Measurements from ENCODE around the gene NRARP. TPM values are rescaled to one million over a fixed set of nuclear protein-coding genes. Genes with fewer than 3 reads are reported as not detected.
A peak's percentile ranks its signal among the peaks of the same experiment; 100 is the strongest.

The NRARP gene
- total and polyA plus RNA-seq, 2 of the 13 experiments (the other 11 are each of a cell fraction or from before 2014, with no cell fraction given): 0.22 to 0.46 TPM

DNA sequence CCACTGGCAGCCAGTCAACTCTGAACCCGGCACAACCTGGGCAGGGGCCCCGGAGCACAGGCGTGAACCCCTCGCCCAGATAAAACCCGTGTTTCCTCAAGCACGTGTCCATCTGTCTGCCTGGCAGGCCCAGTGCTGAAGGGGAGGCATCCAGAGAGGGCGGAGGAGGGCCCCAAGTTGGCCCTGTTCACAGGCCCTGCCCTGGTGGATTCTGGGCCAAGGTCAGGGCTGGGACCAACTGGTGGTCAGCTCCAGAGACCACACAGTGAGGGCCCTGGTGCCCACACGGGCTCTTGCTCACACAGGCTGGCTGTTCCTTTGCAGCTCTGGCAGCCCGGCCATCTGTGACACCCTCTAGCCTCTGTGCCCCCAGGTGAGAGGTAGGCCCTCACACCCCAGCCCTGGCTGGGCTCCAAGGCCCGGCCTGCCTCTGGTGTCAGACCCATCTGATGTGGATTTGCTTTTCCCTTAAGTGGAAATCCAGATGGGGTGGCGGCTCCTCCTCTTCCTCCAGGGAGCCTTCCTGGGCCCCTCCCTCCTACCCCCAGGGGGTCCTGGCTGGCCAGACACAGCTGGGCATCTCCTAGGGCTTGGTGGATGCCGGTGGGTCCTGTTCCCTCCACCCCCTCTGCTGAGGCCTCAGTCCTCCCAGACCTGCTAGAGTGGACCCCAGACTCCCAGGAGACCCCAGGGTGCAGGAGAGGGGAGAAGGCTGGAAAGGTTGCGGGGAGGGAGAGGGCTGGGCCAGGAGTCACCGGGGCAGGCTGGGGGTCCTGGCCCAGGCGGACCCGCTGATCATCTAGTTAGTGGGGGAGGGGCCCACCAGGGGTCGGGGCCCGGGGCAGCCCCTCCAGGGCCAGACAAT, 51.5 kb downstream of the NRARP start (continued):
- TF ChIP-seq, protein P1, sequence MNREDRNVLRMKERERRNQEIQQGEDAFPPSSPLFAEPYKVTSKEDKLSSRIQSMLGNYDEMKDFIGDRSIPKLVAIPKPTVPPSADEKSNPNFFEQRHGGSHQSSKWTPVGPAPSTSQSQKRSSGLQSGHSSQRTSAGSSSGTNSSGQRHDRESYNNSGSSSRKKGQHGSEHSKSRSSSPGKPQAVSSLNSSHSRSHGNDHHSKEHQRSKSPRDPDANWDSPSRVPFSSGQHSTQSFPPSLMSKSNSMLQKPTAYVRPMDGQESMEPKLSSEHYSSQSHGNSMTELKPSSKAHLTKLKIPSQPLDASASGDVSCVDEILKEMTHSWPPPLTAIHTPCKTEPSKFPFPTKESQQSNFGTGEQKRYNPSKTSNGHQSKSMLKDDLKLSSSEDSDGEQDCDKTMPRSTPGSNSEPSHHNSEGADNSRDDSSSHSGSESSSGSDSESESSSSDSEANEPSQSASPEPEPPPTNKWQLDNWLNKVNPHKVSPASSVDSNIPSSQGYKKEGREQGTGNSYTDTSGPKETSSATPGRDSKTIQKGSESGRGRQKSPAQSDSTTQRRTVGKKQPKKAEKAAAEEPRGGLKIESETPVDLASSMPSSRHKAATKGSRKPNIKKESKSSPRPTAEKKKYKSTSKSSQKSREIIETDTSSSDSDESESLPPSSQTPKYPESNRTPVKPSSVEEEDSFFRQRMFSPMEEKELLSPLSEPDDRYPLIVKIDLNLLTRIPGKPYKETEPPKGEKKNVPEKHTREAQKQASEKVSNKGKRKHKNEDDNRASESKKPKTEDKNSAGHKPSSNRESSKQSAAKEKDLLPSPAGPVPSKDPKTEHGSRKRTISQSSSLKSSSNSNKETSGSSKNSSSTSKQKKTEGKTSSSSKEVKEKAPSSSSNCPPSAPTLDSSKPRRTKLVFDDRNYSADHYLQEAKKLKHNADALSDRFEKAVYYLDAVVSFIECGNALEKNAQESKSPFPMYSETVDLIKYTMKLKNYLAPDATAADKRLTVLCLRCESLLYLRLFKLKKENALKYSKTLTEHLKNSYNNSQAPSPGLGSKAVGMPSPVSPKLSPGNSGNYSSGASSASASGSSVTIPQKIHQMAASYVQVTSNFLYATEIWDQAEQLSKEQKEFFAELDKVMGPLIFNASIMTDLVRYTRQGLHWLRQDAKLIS (CRISPR knock-in tag; IDR thresholded peaks at IDR 0.05): no peak
- TF ChIP-seq ZNF205 (CRISPR knock-in tag; IDR thresholded peaks at IDR 0.05) (no peak), NFIC (IDR thresholded peaks at IDR 0.05; ENCODE audit: low read length) (no peak), PHF8 (CRISPR knock-in tag; IDR thresholded peaks at IDR 0.05) (no peak), ZNF839 (CRISPR knock-in tag; IDR thresholded peaks at IDR 0.05; ENCODE audit: borderline replicate concordance) (no peak), CBX2 (IDR thresholded peaks at IDR 0.05; ENCODE audit: low read depth, low read length) (no peak), CBX2 (CRISPR knock-in tag; IDR thresholded peaks at IDR 0.05; ENCODE audit: low read depth) (no peak; the same call in 1 of the 2 replicates), MAFK (conservative IDR thresholded peaks at IDR 0.05 in 1 of 2, IDR thresholded peaks at IDR 0.05 in 1 of 2; ENCODE audit: low read length in 2 of 2) (no peak), NFKBIZ (CRISPR knock-in tag; IDR thresholded peaks at IDR 0.05) (no peak)
- TF ChIP-seq, protein P2, sequence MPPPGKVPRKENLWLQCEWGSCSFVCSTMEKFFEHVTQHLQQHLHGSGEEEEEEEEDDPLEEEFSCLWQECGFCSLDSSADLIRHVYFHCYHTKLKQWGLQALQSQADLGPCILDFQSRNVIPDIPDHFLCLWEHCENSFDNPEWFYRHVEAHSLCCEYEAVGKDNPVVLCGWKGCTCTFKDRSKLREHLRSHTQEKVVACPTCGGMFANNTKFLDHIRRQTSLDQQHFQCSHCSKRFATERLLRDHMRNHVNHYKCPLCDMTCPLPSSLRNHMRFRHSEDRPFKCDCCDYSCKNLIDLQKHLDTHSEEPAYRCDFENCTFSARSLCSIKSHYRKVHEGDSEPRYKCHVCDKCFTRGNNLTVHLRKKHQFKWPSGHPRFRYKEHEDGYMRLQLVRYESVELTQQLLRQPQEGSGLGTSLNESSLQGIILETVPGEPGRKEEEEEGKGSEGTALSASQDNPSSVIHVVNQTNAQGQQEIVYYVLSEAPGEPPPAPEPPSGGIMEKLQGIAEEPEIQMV (CRISPR knock-in tag; IDR thresholded peaks at IDR 0.05; ENCODE audit: low read depth): 0 out of 2 replicates have a peak, but pooled peaks have one; percentile 49
- TF ChIP-seq, protein P3, sequence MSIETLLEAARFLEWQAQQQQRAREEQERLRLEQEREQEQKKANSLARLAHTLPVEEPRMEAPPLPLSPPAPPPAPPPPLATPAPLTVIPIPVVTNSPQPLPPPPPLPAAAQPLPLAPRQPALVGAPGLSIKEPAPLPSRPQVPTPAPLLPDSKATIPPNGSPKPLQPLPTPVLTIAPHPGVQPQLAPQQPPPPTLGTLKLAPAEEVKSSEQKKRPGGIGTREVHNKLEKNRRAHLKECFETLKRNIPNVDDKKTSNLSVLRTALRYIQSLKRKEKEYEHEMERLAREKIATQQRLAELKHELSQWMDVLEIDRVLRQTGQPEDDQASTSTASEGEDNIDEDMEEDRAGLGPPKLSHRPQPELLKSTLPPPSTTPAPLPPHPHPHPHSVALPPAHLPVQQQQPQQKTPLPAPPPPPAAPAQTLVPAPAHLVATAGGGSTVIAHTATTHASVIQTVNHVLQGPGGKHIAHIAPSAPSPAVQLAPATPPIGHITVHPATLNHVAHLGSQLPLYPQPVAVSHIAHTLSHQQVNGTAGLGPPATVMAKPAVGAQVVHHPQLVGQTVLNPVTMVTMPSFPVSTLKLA (IDR thresholded peaks at IDR 0.05): no peak
- TF ChIP-seq, protein P4, sequence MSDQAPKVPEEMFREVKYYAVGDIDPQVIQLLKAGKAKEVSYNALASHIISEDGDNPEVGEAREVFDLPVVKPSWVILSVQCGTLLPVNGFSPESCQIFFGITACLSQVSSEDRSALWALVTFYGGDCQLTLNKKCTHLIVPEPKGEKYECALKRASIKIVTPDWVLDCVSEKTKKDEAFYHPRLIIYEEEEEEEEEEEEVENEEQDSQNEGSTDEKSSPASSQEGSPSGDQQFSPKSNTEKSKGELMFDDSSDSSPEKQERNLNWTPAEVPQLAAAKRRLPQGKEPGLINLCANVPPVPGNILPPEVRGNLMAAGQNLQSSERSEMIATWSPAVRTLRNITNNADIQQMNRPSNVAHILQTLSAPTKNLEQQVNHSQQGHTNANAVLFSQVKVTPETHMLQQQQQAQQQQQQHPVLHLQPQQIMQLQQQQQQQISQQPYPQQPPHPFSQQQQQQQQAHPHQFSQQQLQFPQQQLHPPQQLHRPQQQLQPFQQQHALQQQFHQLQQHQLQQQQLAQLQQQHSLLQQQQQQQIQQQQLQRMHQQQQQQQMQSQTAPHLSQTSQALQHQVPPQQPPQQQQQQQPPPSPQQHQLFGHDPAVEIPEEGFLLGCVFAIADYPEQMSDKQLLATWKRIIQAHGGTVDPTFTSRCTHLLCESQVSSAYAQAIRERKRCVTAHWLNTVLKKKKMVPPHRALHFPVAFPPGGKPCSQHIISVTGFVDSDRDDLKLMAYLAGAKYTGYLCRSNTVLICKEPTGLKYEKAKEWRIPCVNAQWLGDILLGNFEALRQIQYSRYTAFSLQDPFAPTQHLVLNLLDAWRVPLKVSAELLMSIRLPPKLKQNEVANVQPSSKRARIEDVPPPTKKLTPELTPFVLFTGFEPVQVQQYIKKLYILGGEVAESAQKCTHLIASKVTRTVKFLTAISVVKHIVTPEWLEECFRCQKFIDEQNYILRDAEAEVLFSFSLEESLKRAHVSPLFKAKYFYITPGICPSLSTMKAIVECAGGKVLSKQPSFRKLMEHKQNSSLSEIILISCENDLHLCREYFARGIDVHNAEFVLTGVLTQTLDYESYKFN (CRISPR knock-in tag; conservative IDR thresholded peaks at IDR 0.05): peak; percentile 56
- TF ChIP-seq, protein P5, sequence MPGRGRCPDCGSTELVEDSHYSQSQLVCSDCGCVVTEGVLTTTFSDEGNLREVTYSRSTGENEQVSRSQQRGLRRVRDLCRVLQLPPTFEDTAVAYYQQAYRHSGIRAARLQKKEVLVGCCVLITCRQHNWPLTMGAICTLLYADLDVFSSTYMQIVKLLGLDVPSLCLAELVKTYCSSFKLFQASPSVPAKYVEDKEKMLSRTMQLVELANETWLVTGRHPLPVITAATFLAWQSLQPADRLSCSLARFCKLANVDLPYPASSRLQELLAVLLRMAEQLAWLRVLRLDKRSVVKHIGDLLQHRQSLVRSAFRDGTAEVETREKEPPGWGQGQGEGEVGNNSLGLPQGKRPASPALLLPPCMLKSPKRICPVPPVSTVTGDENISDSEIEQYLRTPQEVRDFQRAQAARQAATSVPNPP (CRISPR knock-in tag; IDR thresholded peaks at IDR 0.05): no peak
